CD4-positive, alpha-beta T cell treated with Interleukin-4 for 1 hour (primary cell): ENCODE measurements around the gene CFAP57.
A peak's percentile ranks its signal among the peaks of the same experiment; 100 is the strongest.

ENCODE experiments used
- DNase-seq, 2 donors: peaks; one replicate each; pipeline ENCODE4 v3.0.0-alpha.2; 2020 to 2022

The CFAP57 gene

GRCh38 chr1:43229826-43230780 lies 58.0 kb downstream of the CFAP57 start:
- no peak for DNase-seq

DNA sequence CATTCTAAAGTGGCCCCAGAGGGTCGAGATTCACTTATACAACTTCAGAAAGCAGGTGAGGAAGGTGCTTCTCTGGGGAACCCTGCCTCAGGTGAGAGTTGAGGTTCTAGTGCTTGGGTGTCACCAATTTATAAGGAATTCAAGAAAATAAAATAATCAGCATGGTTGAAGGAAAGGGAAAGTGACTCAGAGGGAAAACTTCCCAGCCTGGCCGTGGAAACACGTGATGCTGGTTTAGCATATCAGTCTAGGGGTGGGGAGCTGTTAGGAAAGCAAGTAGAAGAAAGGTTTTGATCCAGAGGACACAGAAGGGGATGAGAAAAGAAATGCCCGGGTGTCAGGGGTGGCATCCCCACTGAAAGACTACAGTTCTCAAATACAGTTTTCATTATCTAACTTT lies 59.9 kb downstream of the CFAP57 start:
- DNase-seq, result no peak

DNA sequence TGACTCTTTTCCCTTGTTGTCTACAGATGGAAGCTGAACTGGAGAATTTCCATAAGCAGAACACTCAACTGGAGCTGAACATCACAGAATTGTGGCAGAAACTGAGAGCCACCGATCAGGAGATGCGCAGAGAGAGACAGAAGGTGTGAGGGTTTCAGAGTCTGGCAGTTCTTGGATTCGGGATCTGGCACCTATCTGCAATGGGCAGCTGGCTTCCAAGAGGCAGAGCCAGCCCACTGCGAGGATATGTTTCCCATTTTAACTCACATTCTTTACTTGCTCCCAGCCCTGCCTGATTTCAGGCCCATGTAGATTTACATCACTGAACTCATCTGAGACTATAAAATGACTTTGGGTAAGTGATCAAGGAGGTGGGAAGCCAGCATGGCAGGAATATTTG lies 60.4 kb downstream of the CFAP57 start:
- no peak for DNase-seq

DNA sequence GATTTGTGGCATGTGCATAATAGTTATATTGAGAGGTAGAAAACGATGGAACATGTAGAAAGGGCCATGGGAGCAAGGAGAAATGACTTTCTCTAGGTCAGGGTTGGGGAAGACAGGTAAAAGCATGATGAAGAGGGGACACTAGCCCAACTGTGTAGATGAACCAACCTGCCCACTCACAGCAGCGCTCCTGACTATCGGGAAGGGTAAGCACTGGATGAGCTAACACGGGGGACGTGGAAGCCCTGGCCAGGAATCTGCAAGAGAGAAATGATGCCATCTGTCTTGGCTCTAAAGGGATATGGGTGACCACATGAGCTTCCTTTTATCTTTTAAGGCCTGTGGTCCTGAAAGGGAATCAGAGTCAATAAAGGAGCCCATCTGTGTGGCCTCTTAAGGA lies 61.5 kb downstream of the CFAP57 start:
- DNase-seq, result no peak

- DNase-seq, result no peak
These were observed 62.1 kb downstream of the CFAP57 start for GRCh38 chr1:43234267-43234666.

DNA sequence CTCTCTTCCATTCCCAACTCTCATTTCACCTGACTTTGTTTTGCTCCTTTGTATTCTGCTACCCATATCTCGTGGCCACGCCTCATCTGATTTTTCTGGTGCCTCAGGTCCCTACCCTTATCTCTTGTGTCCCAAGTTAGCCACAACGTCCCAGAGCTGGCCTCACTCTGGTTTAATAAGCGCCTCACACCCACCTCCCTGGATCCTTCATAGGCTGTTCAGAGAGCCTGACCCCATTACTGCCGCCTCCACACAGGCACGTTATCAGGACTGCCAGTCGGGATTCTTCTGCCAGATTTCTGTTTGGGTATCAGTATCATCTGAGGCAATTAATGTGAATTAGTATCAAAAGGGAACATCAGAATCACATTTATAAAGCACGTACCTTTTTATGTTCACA lies 62.9 kb downstream of the CFAP57 start:
- DNase-seq, result no peak

GRCh38 chr1:43235451-43236121 lies 63.5 kb downstream of the CFAP57 start:
- no peak for DNase-seq

- no peak for DNase-seq
These were observed 65.0 kb downstream of the CFAP57 start for GRCh38 chr1:43237121-43237520.

- peak in 1 of 2 donors; percentile 27 for DNase-seq
These were observed 66.0 kb downstream of the CFAP57 start for GRCh38 chr1:43238085-43238484.

GRCh38 chr1:43238991-43239469 lies 66.9 kb downstream of the CFAP57 start:
- no peak for DNase-seq

DNA sequence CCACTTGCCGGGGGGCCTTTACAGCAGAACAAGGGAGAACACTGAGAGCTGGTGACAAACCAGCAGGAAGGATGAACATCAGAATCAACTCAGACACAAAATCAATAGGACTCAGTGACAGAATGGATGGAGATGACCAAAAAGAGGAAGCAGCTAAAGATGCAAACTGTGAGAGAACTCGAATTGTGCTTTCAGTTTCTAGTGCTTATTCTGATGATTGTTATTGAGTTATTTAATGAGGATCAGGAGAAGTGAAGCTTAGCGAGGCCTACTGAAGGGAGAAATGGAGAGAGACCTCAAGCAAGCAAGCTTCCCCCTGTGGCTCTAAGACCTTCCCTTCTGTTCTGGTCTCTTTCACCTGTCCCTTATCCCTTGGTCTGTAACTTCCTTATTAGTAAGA lies 67.4 kb downstream of the CFAP57 start:
- DNase-seq, result no peak

DNA sequence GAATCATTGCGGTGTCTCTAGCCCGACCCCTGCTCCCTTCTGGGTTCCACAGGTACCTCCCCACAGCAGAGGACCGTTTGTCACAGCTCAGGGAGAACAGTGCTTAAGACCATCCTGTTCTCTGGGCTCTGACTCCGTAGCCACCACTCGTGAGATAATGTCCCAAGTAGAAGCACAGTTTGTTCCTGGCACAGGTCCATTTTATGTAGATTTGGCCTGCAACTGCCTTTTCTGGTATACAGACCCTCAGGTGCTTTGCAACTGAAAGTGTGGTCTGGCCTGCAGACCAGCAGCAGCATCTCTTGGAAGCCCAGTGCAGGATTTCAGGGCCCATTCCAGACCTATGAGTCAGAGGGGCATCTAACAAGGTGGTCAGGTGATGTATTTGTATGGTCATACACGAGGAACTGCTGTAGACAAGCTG lies 69.3 kb downstream of the CFAP57 start:
- no peak for DNase-seq

GRCh38 chr1:43243299-43243698 lies 71.2 kb downstream of the CFAP57 start:
- DNase-seq, result no peak

- no peak for DNase-seq
These were observed 74.5 kb downstream of the CFAP57 start for GRCh38 chr1:43246466-43247213.

- DNase-seq, result no peak
These were observed 75.3 kb downstream of the CFAP57 start for GRCh38 chr1:43247256-43247921.

- DNase-seq, result no peak
These were observed 78.2 kb downstream of the CFAP57 start for GRCh38 chr1:43250351-43250761.

DNA sequence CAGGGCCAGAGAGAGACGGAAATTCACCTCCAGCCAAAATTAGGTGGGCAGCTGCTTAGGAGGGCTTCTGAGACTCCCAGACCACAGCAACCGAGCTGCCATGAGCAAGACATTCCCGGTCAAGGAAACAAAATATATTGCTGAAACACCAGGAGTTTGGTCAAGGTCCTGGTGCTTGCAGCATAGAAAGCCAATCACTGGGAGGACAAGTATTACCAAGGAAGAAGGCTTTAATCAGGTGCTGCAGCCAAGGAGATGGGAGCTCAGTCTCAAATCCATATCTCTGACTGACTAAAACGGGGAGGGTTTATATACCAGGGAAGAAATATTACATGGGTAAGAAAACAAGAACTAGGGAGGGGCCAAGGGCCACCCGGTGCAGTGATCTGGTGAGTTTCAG lies 78.9 kb downstream of the CFAP57 start:
- no peak for DNase-seq

DNA sequence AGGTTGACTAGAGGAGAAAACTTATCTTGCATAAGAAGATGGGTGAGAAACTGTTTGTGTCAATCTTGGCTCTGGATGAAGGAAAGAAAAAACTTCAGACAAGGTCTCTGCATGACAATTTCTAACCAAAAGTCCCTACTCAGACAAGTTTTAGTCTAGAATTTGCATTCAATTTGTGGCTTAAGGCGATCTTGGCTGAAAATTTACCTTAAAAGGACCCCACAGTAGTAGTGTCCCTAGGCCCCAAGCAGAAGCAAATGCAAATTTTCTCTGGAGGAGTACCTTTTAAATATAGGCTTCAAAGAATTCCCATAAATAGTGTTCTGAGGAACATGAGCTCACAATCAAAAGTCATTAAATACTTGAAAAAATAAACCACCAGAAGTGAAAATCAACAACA lies 80.1 kb downstream of the CFAP57 start:
- DNase-seq, result no peak

DNA sequence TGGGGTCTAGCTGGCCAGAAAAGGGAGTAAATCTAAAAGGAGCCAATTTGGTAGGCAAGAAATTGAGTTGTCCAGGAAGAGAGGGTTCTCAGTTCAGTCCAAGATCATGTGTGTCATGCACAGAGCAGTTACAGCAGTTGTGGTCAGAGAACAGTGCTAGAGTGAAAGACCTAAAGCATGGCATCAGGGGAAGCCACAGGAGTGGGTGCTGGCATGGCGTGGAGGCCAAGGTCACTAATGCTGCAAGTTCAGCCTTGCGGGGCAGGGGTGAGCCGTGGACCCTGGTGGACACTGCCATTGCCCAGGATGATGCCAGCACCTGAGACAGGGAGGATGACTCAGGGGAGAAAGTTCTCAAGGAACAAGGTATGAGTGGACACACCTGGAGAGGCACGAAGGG lies 81.0 kb downstream of the CFAP57 start:
- DNase-seq, result no peak

GRCh38 chr1:43253876-43254275 lies 81.7 kb downstream of the CFAP57 start:
- no peak for DNase-seq

- no peak for DNase-seq
These were observed 83.5 kb downstream of the CFAP57 start for GRCh38 chr1:43255438-43256210.
